Parathyroid adenoma (tissue), 2 donors: ENCODE data around the gene PTTG2.
"Not testable (repeated sequence)": the region's sequence is repeated elsewhere in the genome, so short reads cannot be mapped to it uniquely, and the experiment has no call there.

ENCODE experiments used
- H2AFZ ChIP-seq: fragments of 300-600 bp; sonication (generic); one replicate; pipeline ENCODE4 v1.7.0; 2017; ENCODE audit warnings: antibody characterized with exemption, mild to moderate bottlenecking
- H3K27ac ChIP-seq: fragments of 300-600 bp; sonication (generic); one replicate; pipeline ENCODE4 v1.7.0; 2017
- H3K27me3 ChIP-seq: fragments of 300-600 bp; sonication (generic); one replicate; pipeline ENCODE4 v1.7.0; 2017; ENCODE audit warnings: low read length; ENCODE audit not compliant: control insufficient read depth, insufficient read depth
- H3K36me3 ChIP-seq: fragments of 300-600 bp; sonication (generic); one replicate; pipeline ENCODE4 v1.7.0; 2017; ENCODE audit warnings: low read length; ENCODE audit not compliant: control insufficient read depth, insufficient read depth
- H3K4me1 ChIP-seq: fragments of 300-600 bp; sonication (generic); one replicate; pipeline ENCODE4 v1.7.0; 2017; ENCODE audit warnings: control low read depth
- H3K4me2 ChIP-seq: fragments of 300-600 bp; sonication (generic); one replicate; pipeline ENCODE4 v1.7.0; 2017; ENCODE audit warnings: low read length
- H3K4me3 ChIP-seq: fragments of 300-600 bp; sonication (generic); one replicate; pipeline ENCODE4 v1.7.0; 2017; ENCODE audit warnings: low read depth, low read length
- H3K79me2 ChIP-seq: fragments of 300-600 bp; sonication (generic); one replicate; pipeline ENCODE4 v1.7.0; 2017; ENCODE audit warnings: control low read depth
- H3K9ac ChIP-seq: fragments of 300-600 bp; sonication (generic); one replicate; pipeline ENCODE4 v1.7.0; 2017; ENCODE audit warnings: mild to moderate bottlenecking
- H3K9me3 ChIP-seq: fragments of 300-600 bp; sonication (generic); one replicate; pipeline ENCODE4 v1.7.0; 2017; ENCODE audit warnings: low read length; ENCODE audit not compliant: control insufficient read depth
- TF ChIP-seq, protein P1 (sequence below): fragments of 300-600 bp; sonication (generic); IDR thresholded peaks from one replicate; pipeline ENCODE4 v1.7.0; 2017; ENCODE audit warnings: antibody characterized with exemption, mild to moderate bottlenecking
- donor health status: primary hyperparathyroidism.

The PTTG2 gene

DNA sequence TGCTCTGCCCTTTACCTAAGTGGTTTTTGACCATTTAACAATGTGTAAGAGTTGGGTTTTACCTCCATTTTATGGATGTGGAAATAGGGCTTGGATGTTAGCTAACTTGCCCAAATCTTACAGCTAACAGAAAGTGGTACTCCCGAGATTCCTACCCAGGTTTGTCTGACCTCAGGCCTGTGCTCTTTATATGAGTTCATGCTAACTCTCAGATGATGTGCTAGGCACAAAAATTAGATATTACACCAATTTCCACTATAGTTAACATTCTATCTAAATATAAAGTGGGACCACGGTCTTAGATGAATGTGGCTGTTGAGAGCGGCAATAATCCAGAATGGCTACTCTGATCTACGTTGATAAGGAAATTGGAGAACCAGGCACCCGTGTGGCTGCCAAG, at the start of gene PTTG2:
PTTG2 (plus strand) TSS at position 301 of the 400 bp plus-strand sequence; CDS start at position 338, 37 bp downstream.
- H3K36me3 ChIP-seq = no peaks in the 10 kb centered on the region
- no peaks in the 10 kb centered on the region for H3K4me1 ChIP-seq
- H3K9me3 ChIP-seq = no peaks in the 10 kb centered on the region
- no peak within 1 kb of the TSS for H3K9ac ChIP-seq
- H3K4me2 ChIP-seq = no peak within 1 kb of the TSS
- H3K27me3 ChIP-seq = no peaks in the 10 kb centered on the region
- no peaks in the 10 kb centered on the region for H3K79me2 ChIP-seq
- H3K4me3 ChIP-seq = no peak within 1 kb of the TSS
- H3K27ac ChIP-seq = no peak within 1 kb of the TSS
- TF ChIP-seq, protein P1, sequence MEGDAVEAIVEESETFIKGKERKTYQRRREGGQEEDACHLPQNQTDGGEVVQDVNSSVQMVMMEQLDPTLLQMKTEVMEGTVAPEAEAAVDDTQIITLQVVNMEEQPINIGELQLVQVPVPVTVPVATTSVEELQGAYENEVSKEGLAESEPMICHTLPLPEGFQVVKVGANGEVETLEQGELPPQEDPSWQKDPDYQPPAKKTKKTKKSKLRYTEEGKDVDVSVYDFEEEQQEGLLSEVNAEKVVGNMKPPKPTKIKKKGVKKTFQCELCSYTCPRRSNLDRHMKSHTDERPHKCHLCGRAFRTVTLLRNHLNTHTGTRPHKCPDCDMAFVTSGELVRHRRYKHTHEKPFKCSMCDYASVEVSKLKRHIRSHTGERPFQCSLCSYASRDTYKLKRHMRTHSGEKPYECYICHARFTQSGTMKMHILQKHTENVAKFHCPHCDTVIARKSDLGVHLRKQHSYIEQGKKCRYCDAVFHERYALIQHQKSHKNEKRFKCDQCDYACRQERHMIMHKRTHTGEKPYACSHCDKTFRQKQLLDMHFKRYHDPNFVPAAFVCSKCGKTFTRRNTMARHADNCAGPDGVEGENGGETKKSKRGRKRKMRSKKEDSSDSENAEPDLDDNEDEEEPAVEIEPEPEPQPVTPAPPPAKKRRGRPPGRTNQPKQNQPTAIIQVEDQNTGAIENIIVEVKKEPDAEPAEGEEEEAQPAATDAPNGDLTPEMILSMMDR = no peak
- H2AFZ ChIP-seq = no peak within 1 kb of the TSS

- Histone ChIP-seq H3K4me1 (no peaks in the 10 kb centered on the region), H2AFZ (no peak overlapping the region), H3K79me2 (no peaks in the 10 kb centered on the region), H3K4me2 (no peak overlapping the region), H3K27ac (no peak overlapping the region), H3K9ac (no peak overlapping the region), H3K27me3 (no peaks in the 10 kb centered on the region), H3K36me3 (no peaks in the 10 kb centered on the region), H3K9me3 (no peaks in the 10 kb centered on the region), H3K4me3 (no peak overlapping the region)
- TF ChIP-seq, protein P1 = no peak
Measured at GRCh38 chr4:37914539-37914938, 45.7 kb upstream of the PTTG2 start.

- Histone ChIP-seq H3K27ac (no peak overlapping the region), H3K36me3 (no peaks in the 10 kb centered on the region), H3K4me2 (no peak overlapping the region), H3K27me3 (no peaks in the 10 kb centered on the region), H2AFZ (no peak overlapping the region), H3K79me2 (no peaks in the 10 kb centered on the region), H3K4me3 (no peak overlapping the region), H3K9ac (no peak overlapping the region), H3K4me1 (no peaks in the 10 kb centered on the region), H3K9me3 (no peaks in the 10 kb centered on the region)
- TF ChIP-seq, protein P1 = no peak
Measured at GRCh38 chr4:37917388-37917787, 42.8 kb upstream of the PTTG2 start.

DNA sequence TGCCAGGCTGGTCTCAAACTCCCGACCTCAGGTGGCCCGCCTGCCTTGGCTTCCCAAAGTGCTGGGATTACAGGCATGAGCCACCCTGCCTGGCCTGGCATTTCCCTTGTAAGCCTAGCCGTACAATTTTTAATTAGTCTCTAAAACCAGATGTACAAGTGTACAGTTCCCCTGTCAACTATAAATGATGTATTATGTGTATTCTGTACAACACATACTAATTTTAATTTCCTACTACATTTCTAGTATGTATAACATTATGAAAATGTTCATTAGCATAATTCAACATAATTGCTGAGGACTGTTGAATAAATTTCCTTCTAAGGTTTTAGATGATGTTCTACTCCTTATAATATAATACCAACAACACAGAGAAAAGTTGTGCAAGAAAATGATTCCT, 41.5 kb upstream of the PTTG2 start:
- TF ChIP-seq, protein P1 = no peak
- no peaks in the 10 kb centered on the region for H3K79me2 ChIP-seq
- H3K9me3 ChIP-seq = no peaks in the 10 kb centered on the region
- H3K27me3 ChIP-seq = no peaks in the 10 kb centered on the region
- no peaks in the 10 kb centered on the region for H3K36me3 ChIP-seq
- no peak overlapping the region for H2AFZ ChIP-seq
- no peak overlapping the region for H3K9ac ChIP-seq
- no peak overlapping the region for H3K4me2 ChIP-seq
- H3K27ac ChIP-seq = no peak overlapping the region
- H3K4me3 ChIP-seq = no peak overlapping the region
- no peaks in the 10 kb centered on the region for H3K4me1 ChIP-seq

DNA sequence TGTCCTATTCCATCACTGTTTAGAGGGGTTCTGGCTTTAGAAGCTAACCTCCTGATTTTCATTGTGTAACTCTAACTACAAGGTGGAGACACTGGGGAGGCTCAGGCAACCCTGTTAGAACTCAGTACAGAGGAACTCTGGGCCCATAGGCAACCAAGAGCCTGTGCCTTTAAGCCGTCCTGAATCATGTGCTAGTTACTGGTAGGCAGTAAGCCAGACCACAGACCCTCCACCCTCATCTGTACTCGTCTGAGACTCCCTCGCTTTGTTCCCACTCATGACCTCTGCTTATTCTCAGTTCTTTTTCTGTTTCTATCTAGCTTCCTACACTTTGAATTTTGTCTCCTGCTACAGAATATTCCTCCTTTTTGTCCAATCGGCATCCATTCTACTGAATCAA, 37.9 kb upstream of the PTTG2 start:
- TF ChIP-seq, protein P1 = no peak
- Histone ChIP-seq H3K4me3 (no peak overlapping the region), H3K27me3 (no peaks in the 10 kb centered on the region)

DNA sequence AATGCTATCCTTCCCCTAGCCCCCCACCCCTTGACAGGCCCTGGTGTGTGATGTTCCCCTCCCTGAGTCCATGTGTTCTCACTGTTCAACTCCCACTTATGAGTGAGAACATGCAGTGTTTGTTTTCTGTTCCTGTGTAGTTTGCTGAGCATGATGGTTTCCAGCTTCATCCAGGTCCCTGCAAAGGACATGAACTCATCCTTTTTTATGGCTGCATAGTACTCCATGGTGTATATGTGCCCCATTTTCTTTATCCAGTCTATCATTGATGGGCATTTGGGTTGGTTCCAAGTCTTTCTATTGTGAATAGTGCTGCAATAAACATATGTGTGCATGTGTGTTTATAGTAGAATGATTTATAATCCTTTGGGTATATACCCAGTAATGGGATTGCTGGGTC, 37.1 kb upstream of the PTTG2 start:
- H3K36me3 ChIP-seq, H3K27me3 ChIP-seq, H3K9ac ChIP-seq, H3K4me2 ChIP-seq, H3K9me3 ChIP-seq, H3K4me3 ChIP-seq, H3K4me1 ChIP-seq, H3K79me2 ChIP-seq, H3K27ac ChIP-seq, H2AFZ ChIP-seq: not testable (repeated sequence)

More for the DNA sequence above, 37.9 kb upstream of the PTTG2 start:
- Histone ChIP-seq H3K9me3 (no peaks in the 10 kb centered on the region), H3K9ac (no peak overlapping the region), H3K4me2 (no peak overlapping the region), H3K36me3 (no peaks in the 10 kb centered on the region), H3K27ac (no peak overlapping the region), H2AFZ (no peak overlapping the region), H3K4me1 (no peaks in the 10 kb centered on the region), H3K79me2 (no peaks in the 10 kb centered on the region)
